ENCODE results near the gene PLEKHG4B. TPM values are rescaled to one million over a fixed set of nuclear protein-coding genes. Genes with fewer than 3 reads are reported as not detected.

Gene PLEKHG4B
- total RNA-seq, 2 experiments from 2014 or later = not detected

- intact Hi-C loops (cut with micrococcal nuclease) = no loop called here
- ChIA-PET CTCF (interaction anchor here (2.0 kb wide), 1 partner anchor 12 kb away, joined by 4 read pairs; no protein-coding TSS in a partner anchor), POLR2A (no interaction called here)
- H3K9me3 Mint-ChIP-seq = no peaks in the 10 kb centered on the region
- no peaks in the 10 kb centered on the region for H3K36me3 Mint-ChIP-seq (ENCODE audit: low read depth)
- H3K27me3 Mint-ChIP-seq = no peaks in the 10 kb centered on the region
- ATAC-seq = no peak
- TF ChIP-seq CTCF (IDR thresholded peaks at IDR 0.05) = no peak
- DNase-seq = no peak
- H3K27ac Mint-ChIP-seq = no peak overlapping the region
- H3K4me3 Mint-ChIP-seq = no peak overlapping the region
- no peaks in the 10 kb centered on the region for H3K4me1 Mint-ChIP-seq (ENCODE audit: low read depth)
Observed at GRCh38 chr5:167982-168660, 76.2 kb downstream of the PLEKHG4B start.

DNA sequence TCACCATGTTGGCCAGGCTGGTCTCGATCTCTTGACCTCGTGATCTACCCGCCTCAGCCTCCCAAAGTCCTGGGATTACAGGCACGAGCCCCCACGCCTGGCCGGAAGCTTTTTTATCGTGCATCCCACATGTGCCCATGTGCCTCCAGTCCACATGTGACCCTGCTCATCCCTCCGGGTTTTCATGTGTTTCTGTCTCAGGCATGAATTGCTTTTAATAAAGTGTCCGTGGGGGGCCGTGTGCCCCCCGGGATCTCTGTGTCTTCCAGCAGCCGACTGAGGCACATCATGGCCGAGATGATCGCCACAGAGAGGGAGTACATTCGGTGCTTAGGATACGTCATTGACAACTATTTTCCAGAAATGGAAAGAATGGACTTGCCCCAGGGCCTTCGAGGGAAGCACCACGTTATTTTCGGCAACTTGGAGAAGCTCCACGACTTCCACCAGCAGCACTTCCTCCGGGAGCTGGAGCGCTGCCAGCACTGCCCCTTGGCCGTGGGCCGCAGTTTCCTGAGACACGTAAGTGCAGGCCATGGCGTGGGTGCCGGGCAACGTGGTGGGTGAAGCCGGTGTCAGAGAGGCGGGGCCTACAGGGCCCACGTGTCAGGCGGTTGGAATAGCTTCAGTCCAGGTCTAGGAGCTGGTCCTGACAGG, 77.2 kb downstream of the PLEKHG4B start:
- ChIA-PET POLR2A (no interaction called here), CTCF (interaction anchor here (2.0 kb wide), 1 partner anchor 11 kb away, joined by 4 read pairs; no protein-coding TSS in a partner anchor)
- Mint-ChIP-seq H3K4me3 (no peak overlapping the region), H3K9me3 (no peaks in the 10 kb centered on the region), H3K27me3 (no peaks in the 10 kb centered on the region), H3K4me1 (ENCODE audit: low read depth) (no peaks in the 10 kb centered on the region), H3K36me3 (ENCODE audit: low read depth) (no peaks in the 10 kb centered on the region), H3K27ac (no peak overlapping the region)
- no peak for ATAC-seq
- intact Hi-C loops (cut with micrococcal nuclease) = no loop called here
- TF ChIP-seq CTCF (IDR thresholded peaks at IDR 0.05) = no peak
- DNase-seq = no peak

DNA sequence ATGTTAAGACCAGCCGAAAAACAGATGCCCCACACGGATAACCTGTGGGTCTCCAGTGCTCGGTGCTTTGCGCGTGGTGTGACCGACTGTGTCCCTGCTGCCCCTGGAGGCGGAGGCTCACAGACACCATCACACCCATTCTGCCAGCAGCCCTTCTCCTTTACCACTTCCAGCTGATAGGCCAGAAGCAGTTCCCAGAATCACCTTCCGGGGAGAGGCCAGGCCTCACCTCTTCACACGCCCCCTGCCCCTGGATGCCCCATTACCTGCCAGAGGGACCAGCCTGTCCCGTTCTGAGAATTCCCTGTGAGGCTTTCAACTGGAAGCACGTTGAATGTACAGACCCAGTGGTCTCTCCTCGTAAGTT, 77.7 kb downstream of the PLEKHG4B start:
- CTCF ChIA-PET = interaction anchor here (2.0 kb wide), 1 partner anchor 10 kb away, joined by 4 read pairs; no protein-coding TSS in a partner anchor
- intact Hi-C loops (cut with micrococcal nuclease) = no loop called here
- no peaks in the 10 kb centered on the region for H3K27me3 Mint-ChIP-seq
- no peaks in the 10 kb centered on the region for H3K36me3 Mint-ChIP-seq (ENCODE audit: low read depth)
- H3K4me3 Mint-ChIP-seq = no peak overlapping the region
- TF ChIP-seq CTCF (IDR thresholded peaks at IDR 0.05) = no peak
- DNase-seq (no peak), ATAC-seq (no peak)
- POLR2A ChIA-PET = no interaction called here
- no peaks in the 10 kb centered on the region for H3K4me1 Mint-ChIP-seq (ENCODE audit: low read depth)
- H3K27ac Mint-ChIP-seq = no peak overlapping the region
- H3K9me3 Mint-ChIP-seq = no peaks in the 10 kb centered on the region

DNA sequence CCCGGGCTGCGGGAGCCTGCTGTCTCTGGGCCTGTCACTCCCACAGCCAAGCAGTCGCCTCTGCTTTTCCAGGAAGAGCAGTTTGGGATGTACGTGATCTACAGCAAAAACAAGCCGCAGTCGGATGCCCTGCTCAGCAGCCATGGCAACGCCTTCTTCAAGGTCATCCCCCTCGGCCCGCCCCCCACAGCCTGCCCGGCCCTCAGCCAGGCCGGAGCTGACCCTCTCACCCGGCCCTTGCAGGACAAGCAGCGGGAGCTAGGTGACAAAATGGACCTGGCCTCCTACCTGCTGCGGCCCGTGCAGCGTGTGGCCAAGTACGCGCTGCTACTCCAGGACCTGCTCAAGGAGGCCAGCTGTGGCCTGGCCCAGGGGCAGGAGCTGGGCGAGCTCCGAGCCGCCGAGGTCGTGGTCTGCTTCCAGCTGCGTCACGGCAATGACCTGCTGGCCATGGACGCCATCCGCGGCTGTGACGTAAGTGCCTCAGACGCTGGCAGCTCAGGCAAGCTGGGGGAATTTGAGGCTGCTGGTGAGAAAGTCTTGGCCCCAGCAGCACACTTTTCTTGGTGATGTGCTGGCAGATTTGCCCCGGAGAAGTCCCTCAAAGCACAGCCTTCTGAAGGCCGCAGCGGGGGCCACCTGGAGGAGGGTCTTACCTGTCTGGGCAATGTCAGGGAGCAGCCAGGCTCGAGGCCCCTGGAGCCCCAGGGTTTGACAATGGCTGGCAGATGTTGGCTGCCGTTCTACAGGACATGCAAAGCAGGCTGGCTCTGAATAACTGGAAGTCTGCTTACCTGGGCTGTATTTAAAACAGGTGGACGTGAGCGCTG, 79.2 kb downstream of the PLEKHG4B start:
- Mint-ChIP-seq H3K9me3 (no peaks in the 10 kb centered on the region), H3K4me1 (ENCODE audit: low read depth) (no peaks in the 10 kb centered on the region), H3K36me3 (ENCODE audit: low read depth) (no peaks in the 10 kb centered on the region), H3K4me3 (no peak overlapping the region), H3K27me3 (no peaks in the 10 kb centered on the region), H3K27ac (no peak overlapping the region)
- intact Hi-C loops (cut with micrococcal nuclease) = no loop called here
- no peak for ATAC-seq
- POLR2A ChIA-PET = no interaction called here
- DNase-seq = no peak
- no peak for TF ChIP-seq CTCF (IDR thresholded peaks at IDR 0.05)
- CTCF ChIA-PET = no interaction called here

Measured in activated CD8-positive, alpha-beta T cell treated with anti-CD3 and anti-CD28 coated beads for 36 hours (primary cell).